Fibroblast of pulmonary artery (primary cell): ENCODE data around the gene ALKBH2.
"Not testable (repeated sequence)": the region's sequence is repeated elsewhere in the genome, so short reads cannot be mapped to it uniquely, and the experiment has no call there.

Experiments
- DNase-seq: peaks from one replicate; pipeline ENCODE4 v3.0.0-alpha.2; 2010; ENCODE audit warnings: low read depth
- H3K4me3 ChIP-seq: replicated peaks from 2 replicates; pipeline ENCODE4 v1.5.1; 2011; ENCODE audit warnings: low read depth, mild to moderate bottlenecking, control low read depth, low read length, moderate library complexity
- TF ChIP-seq, protein P1 (sequence below): IDR thresholded peaks from 2 replicates; pipeline ENCODE4 v1.5.1; 2011; ENCODE audit warnings: mild to moderate bottlenecking, control low read depth, low read length, inconsistent platforms; ENCODE audit errors: missing control alignments

ALKBH2 gene

DNA sequence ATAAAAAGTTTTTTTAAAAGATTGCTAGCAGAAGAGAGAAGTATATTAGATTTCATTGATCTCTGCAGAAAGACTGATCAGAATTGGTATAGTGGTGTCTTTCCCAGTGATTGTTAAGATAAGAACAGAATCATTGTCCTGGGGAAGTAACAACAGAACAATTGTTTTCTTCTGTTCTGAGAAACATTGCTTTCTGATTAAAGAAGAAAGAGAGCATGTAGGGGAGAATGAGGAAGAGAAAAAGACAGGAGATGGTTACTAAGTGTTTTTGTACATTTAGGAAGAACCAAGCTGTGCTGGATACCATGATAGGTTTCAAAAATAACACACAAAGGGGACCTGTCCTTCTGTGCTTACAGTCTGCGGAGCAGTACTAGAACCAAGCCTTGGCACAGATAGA, 35.9 kb downstream of the ALKBH2 start:
- H3K4me3 ChIP-seq, result no peak overlapping the region
- DNase-seq, result no peak
- TF ChIP-seq, protein P1, sequence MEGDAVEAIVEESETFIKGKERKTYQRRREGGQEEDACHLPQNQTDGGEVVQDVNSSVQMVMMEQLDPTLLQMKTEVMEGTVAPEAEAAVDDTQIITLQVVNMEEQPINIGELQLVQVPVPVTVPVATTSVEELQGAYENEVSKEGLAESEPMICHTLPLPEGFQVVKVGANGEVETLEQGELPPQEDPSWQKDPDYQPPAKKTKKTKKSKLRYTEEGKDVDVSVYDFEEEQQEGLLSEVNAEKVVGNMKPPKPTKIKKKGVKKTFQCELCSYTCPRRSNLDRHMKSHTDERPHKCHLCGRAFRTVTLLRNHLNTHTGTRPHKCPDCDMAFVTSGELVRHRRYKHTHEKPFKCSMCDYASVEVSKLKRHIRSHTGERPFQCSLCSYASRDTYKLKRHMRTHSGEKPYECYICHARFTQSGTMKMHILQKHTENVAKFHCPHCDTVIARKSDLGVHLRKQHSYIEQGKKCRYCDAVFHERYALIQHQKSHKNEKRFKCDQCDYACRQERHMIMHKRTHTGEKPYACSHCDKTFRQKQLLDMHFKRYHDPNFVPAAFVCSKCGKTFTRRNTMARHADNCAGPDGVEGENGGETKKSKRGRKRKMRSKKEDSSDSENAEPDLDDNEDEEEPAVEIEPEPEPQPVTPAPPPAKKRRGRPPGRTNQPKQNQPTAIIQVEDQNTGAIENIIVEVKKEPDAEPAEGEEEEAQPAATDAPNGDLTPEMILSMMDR, result no peak

DNA sequence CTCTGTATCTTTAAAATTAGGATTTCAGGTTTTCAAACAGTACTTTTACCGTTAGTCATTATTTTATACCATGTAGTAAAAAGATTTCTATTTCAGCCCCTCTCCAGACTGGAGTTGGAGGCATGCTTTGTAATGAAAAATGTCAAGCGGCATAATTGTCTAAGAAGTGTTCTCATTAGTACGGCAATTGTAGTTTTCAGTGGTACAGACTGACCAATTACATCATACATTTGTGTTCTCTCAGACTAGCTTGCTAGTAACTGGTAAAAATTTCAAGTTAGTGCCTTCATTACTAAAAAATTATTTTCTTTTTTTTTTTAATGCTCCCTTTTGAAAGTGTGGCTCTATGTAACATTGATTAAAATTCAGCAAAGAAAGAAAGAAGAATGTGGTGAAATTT, 36.4 kb downstream of the ALKBH2 start:
- no peak overlapping the region for H3K4me3 ChIP-seq
- no peak for DNase-seq
- TF ChIP-seq, protein P1, result no peak

DNA sequence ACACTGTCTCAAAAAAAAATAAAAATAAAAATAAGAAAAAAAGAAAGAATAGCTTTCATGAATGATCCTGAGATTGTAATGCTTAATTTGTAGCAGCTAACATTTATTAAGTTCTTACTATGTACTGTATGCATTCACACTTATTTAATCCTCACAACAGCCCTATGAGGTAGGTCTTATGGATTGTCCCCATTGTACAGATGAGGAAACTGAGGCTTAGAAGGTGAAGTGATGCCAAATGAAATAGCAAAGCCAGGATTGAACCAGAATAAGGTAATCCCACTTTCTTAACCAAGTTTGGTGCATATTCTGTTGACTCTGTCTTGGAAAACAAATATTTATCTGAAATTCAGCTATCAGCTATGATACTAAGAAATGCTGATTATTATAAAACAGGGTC, 38.8 kb downstream of the ALKBH2 start:
- TF ChIP-seq, protein P1, result no peak
- no peak overlapping the region for H3K4me3 ChIP-seq
- DNase-seq, result no peak

DNA sequence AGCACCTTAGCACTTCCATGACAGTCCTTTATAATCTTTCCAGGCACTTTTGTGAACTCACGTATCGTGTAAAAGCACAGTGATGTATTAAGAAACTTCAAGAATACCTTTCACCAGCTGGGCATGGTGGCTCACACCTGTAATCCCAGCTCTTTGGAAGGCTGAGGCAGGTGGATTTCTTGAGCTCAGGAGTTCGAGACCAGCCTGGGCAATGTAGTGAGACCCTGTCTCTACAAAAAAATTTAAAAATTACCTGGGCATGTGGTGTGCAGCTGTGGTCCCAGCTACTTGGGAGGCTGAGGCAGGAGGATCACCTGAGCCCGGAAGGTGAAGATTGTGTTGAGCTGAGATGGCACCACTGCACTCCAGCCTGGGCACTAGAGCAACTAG, 39.2 kb downstream of the ALKBH2 start:
- H3K4me3 ChIP-seq, result peak overlapping the region; percentile 95

DNA sequence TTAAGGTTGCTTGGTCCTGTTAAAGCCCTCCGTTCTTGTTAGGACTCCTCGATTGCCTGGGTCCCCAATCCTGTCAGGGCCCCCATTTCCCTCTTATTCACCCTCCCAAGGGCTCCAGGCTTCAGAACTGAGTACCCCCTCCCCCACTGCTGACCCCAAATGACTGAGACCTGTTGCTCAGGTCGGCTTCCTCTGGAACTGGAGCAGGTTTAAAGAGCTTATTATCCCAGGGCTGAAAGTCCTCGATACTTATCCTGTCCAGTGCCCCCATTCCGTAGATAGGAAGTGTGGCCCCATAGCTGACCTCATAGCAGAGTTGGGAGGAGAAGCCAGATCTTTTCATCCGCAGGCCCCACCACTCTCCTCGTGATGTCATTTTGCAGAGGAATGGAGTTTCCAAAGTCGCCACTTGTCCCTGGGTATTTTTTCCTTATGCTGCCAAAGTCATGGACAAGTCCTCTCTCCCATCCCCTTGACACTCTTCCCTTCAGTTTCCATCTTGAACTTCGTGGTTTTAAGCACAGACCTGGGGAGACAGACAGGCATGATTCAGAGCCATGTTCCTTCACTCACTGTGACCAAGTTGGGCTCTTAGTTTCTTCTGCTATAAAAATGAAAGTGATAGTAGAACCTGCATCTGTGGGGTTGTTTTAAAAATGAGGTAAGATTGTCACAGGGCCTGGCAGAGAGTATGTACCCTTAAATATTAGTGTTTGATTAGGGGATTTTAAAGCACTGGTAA, 39.7 kb downstream of the ALKBH2 start:
- TF ChIP-seq, protein P1, result no peak
- H3K4me3 ChIP-seq, result peak overlapping the region; percentile 95
- no peak for DNase-seq

More for the DNA sequence above, 39.2 kb downstream of the ALKBH2 start:
- DNase-seq, result not testable (repeated sequence)

DNA sequence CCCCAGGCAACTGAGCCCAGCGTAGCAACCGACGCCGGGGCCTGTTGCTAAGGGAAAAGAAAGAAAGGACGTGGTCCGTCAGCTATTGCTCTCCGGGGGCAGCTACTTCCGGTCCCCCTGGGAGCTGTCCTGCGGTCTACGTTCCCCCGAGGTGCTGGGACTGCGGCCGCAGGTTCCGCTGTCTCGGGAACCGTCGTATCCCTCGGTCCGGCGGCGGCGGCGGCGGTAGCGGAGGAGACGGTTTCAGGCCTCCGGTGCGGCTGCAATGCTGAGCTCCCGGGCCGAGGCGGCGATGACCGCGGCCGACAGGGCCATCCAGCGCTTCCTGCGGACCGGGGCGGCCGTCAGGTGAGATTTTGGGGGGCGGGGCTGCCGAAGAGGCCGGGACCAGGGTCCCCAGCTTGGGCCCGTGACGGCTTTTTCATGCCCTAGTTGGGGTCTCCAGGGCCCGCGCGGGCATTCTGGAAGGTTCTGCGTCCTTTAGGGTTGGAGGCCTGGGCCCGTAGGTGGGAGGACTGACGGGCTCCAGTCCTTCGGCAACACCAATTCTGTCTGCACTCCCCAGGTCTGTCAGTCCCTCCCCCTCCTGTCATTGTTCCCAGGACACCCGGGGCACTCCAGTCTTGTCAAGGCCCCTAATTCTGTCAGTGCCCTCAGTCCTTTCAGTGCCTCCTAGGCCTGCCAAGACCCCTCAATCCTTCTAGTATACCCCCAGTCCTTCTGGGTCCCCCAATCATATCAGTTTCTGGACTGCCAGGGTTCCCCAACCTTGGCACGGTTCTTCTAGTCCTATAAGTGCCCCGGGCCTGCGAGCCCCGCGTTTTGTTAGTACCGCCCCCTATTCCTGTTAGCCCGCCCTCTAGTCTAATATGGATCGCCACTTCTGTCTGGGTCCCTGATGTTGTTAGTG, 40.6 kb downstream of the ALKBH2 start, which contains the start of gene USP30:
TSS of gene USP30 (plus strand) at position 163 of the 910 bp plus-strand sequence. CDS start at position 266, 103 bp downstream.
- TF ChIP-seq, protein P1, result no peak
- peak within 1 kb of the TSS; percentile 95 for H3K4me3 ChIP-seq
- peak; percentile 91 for DNase-seq

DNA sequence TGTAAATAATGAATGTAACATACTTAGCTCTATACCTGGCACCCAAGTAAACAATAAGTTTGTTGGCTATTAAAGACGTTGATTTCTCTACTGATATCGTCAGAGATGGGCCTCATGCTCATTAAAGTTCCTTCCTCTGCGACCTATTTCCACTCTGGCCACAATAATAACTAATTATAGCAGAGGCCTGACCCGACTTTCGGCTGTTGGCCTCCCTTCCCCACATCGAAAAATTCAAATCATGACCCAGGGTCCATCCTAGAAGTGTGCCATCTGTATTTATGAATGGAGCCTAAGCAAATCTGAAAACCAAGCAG, 41.2 kb downstream of the ALKBH2 start:
- DNase-seq, result no peak
- peak overlapping the region; percentile 95 for H3K4me3 ChIP-seq
- TF ChIP-seq, protein P1, result no peak

DNA sequence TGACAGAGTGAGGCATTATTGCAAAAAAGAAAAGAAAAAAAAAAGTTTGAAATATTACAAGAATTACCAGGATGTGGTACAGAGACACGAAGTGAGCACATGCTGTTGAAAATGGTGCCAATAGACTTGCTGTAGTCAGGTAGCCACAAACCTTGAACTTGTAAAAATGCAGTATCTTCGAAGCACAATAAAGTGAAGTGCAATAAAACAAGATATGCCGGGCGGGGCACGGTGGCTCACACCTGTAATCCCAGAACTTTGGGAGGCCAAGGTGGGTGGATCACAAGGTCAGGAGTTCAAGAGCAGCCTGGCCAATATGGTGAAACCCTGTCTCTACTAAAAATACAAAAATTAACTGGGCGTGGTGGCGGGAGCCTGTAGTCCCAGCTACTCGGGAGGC, 43.5 kb downstream of the ALKBH2 start:
- not testable (repeated sequence) for H3K4me3 ChIP-seq, DNase-seq

DNA sequence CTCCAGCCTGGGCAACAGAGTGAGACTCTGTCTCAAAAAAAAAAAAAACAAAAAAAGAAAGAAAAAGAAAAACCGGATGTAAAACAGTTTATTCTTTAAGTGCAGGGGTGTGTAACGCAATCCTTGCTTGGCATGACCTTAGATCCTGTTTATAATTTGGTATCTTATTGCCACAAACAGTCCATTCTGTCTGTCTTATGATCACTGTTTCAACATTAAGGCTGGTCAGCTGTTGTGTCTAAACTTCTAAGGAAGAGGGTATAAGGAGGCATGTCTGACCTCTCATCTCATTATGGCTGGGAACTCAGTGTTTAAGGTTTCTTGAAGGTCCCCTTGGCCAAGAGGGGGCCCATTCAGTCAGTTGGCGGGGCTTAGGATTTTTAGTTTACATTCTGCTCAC, 44.6 kb downstream of the ALKBH2 start:
- H3K4me3 ChIP-seq, DNase-seq: not testable (repeated sequence)
